OCI-LY7 (cell line): ENCODE data around the gene OPHN1.

Experiments
- EZH2phosphoT487 ChIP-seq: fragments of 200-600 bp; sonication (generic); IDR thresholded peaks from 2 replicates; pipeline ENCODE4 v1.6.1; 2018; ENCODE audit warnings: low read depth, borderline replicate concordance, mild to moderate bottlenecking, mixed run types, antibody characterized with exemption, low read length, moderate library complexity, mixed read lengths
- TF ChIP-seq, protein P1 (sequence below): fragments of 200-600 bp; sonication (generic); conservative IDR thresholded peaks from 2 replicates; pipeline ENCODE4 v1.5.1; 2014; ENCODE audit warnings: mild to moderate bottlenecking, antibody characterized with exemption, low read length, moderate library complexity, mixed read lengths

DNA sequence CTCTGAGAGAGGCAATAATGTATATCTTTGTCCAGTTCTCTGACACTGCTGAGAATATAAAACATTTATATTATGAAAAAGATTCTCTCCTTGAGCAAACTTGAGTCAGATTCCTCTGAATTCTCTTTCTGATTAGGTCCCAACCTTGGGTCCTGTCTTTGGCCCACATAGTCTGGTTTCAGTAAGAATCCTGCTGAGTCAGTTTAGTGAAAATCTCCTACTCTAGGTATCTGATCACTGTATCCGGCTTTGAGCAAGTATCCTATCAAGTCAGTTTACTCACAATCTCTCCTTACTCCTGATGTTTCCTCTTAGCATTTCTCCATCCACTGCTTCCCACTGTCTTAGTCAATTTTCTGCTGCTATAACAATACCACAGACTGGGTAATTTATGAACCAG, 253.9 kb downstream of the OPHN1 start:
- TF ChIP-seq, protein P1, sequence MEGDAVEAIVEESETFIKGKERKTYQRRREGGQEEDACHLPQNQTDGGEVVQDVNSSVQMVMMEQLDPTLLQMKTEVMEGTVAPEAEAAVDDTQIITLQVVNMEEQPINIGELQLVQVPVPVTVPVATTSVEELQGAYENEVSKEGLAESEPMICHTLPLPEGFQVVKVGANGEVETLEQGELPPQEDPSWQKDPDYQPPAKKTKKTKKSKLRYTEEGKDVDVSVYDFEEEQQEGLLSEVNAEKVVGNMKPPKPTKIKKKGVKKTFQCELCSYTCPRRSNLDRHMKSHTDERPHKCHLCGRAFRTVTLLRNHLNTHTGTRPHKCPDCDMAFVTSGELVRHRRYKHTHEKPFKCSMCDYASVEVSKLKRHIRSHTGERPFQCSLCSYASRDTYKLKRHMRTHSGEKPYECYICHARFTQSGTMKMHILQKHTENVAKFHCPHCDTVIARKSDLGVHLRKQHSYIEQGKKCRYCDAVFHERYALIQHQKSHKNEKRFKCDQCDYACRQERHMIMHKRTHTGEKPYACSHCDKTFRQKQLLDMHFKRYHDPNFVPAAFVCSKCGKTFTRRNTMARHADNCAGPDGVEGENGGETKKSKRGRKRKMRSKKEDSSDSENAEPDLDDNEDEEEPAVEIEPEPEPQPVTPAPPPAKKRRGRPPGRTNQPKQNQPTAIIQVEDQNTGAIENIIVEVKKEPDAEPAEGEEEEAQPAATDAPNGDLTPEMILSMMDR, result no peak
- TF ChIP-seq EZH2phosphoT487, result no peak
